ENCODE results near the gene NDUFAF4.
A peak's percentile ranks its signal among the peaks of the same experiment; 100 is the strongest.

Gene NDUFAF4

GRCh38 chr6:96897396-96898240, at the start of gene NDUFAF4:
NDUFAF4 (minus strand) TSS chr6:96897891; CDS start chr6:96897801, 90 bp downstream.
- Histone ChIP-seq H3K27me3 (ENCODE audit: control insufficient read depth in 1 of 2, insufficient read depth in 2 of 2, low read length in 2 of 2) (no peaks in the 10 kb centered on the region), H3K4me3 (ENCODE audit: low read depth in 1 of 2, low read length in 2 of 2) (peak within 1 kb of the TSS; percentile 75 to 92), H3K9ac (ENCODE audit: low read depth in 1 of 2, low read length in 2 of 2) (peak within 1 kb of the TSS; percentile 75 to 83), H3K4me1 (ENCODE audit: control insufficient read depth in 1 of 2, insufficient read depth in 2 of 2, low read length in 2 of 2) (peaks cover 21 to 29% of the 10 kb centered on the region in 2 donors), H3K27ac (ENCODE audit: low read depth, low read length) (peak within 1 kb of the TSS; percentile 85), H3K9me3 (ENCODE audit: control insufficient read depth in 1 of 2, low read length in 2 of 2) (no peaks in the 10 kb centered on the region), H3K36me3 (ENCODE audit: control insufficient read depth in 1 of 2, insufficient read depth in 2 of 2, low read length in 2 of 2) (peaks cover 5 to 24% of the 10 kb centered on the region in 2 donors)

DNA sequence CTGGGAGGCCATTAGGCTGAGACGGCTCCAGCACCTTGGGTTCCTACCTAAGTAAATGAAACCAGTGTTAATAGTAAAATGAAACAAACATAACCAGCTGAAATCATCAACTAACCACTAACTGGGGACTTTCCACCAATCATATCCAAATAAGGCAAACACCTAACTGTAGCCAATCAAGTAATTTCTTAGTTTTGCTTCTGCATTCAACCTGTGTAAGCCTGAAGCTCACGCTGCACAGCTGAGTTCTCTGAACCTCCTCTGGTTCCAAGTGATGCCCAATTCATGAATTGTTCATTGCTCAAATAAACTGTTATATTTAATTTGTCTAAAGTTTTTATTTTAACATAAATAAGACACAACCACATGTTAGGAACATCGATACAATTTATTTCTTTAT, 49.4 kb upstream of the NDUFAF4 start:
- Histone ChIP-seq H3K27ac (ENCODE audit: low read depth, low read length) (no peak overlapping the region), H3K9me3 (ENCODE audit: control insufficient read depth in 1 of 2, low read length in 2 of 2) (no peaks in the 10 kb centered on the region), H3K4me1 (ENCODE audit: control insufficient read depth in 1 of 2, insufficient read depth in 2 of 2, low read length in 2 of 2) (no peaks in the 10 kb centered on the region), H3K4me3 (ENCODE audit: low read depth in 1 of 2, low read length in 2 of 2) (no peak overlapping the region), H3K36me3 (ENCODE audit: control insufficient read depth in 1 of 2, insufficient read depth in 2 of 2, low read length in 2 of 2) (no peaks in the 10 kb centered on the region), H3K9ac (ENCODE audit: low read depth in 1 of 2, low read length in 2 of 2) (no peak overlapping the region), H3K27me3 (ENCODE audit: control insufficient read depth in 1 of 2, insufficient read depth in 2 of 2, low read length in 2 of 2) (no peaks in the 10 kb centered on the region)

GRCh38 chr6:96943555-96944215, 46.0 kb upstream of the NDUFAF4 start:
- Histone ChIP-seq H3K27ac (ENCODE audit: low read depth, low read length) (no peak overlapping the region), H3K4me3 (ENCODE audit: low read depth in 1 of 2, low read length in 2 of 2) (no peak overlapping the region), H3K9ac (ENCODE audit: low read depth in 1 of 2, low read length in 2 of 2) (no peak overlapping the region), H3K4me1 (ENCODE audit: control insufficient read depth in 1 of 2, insufficient read depth in 2 of 2, low read length in 2 of 2) (peaks cover 0 to 5% of the 10 kb centered on the region in 2 donors), H3K36me3 (ENCODE audit: control insufficient read depth in 1 of 2, insufficient read depth in 2 of 2, low read length in 2 of 2) (no peaks in the 10 kb centered on the region), H3K27me3 (ENCODE audit: control insufficient read depth in 1 of 2, insufficient read depth in 2 of 2, low read length in 2 of 2) (no peaks in the 10 kb centered on the region), H3K9me3 (ENCODE audit: control insufficient read depth in 1 of 2, low read length in 2 of 2) (no peaks in the 10 kb centered on the region)

GRCh38 chr6:96942676-96943075, 45.0 kb upstream of the NDUFAF4 start:
- Histone ChIP-seq H3K27ac (ENCODE audit: low read depth, low read length) (no peak overlapping the region), H3K27me3 (ENCODE audit: control insufficient read depth in 1 of 2, insufficient read depth in 2 of 2, low read length in 2 of 2) (no peaks in the 10 kb centered on the region), H3K9ac (ENCODE audit: low read depth in 1 of 2, low read length in 2 of 2) (no peak overlapping the region), H3K9me3 (ENCODE audit: control insufficient read depth in 1 of 2, low read length in 2 of 2) (no peaks in the 10 kb centered on the region), H3K4me1 (ENCODE audit: control insufficient read depth in 1 of 2, insufficient read depth in 2 of 2, low read length in 2 of 2) (peaks cover 0 to 5% of the 10 kb centered on the region in 2 donors), H3K4me3 (ENCODE audit: low read depth in 1 of 2, low read length in 2 of 2) (no peak overlapping the region), H3K36me3 (ENCODE audit: control insufficient read depth in 1 of 2, insufficient read depth in 2 of 2, low read length in 2 of 2) (no peaks in the 10 kb centered on the region)

DNA sequence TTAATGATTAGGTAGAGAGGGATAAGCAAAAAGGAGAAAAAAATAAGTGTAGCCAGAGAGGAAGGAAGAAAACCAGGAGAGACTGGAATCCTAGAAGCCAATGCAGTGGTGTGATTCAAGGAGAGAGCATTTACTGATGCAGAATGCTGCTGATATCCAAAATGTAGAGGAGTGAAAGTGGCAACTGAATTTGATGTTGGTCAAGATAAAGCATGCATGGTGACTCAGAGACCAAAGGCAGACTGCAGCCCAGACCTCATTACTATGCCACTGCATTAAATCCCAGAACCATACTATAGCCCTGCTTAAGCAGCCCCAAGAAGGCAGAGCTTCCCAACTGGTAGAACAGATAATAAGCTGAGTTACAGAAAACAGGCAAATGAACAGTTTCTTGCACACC, 42.6 kb upstream of the NDUFAF4 start:
- Histone ChIP-seq H3K4me3 (ENCODE audit: low read depth in 1 of 2, low read length in 2 of 2) (no peak overlapping the region), H3K27me3 (ENCODE audit: control insufficient read depth in 1 of 2, insufficient read depth in 2 of 2, low read length in 2 of 2) (no peaks in the 10 kb centered on the region), H3K4me1 (ENCODE audit: control insufficient read depth in 1 of 2, insufficient read depth in 2 of 2, low read length in 2 of 2) (peaks cover 0 to 5% of the 10 kb centered on the region in 2 donors), H3K9ac (ENCODE audit: low read depth in 1 of 2, low read length in 2 of 2) (no peak overlapping the region), H3K36me3 (ENCODE audit: control insufficient read depth in 1 of 2, insufficient read depth in 2 of 2, low read length in 2 of 2) (no peaks in the 10 kb centered on the region), H3K27ac (ENCODE audit: low read depth, low read length) (no peak overlapping the region), H3K9me3 (ENCODE audit: control insufficient read depth in 1 of 2, low read length in 2 of 2) (no peaks in the 10 kb centered on the region)

DNA sequence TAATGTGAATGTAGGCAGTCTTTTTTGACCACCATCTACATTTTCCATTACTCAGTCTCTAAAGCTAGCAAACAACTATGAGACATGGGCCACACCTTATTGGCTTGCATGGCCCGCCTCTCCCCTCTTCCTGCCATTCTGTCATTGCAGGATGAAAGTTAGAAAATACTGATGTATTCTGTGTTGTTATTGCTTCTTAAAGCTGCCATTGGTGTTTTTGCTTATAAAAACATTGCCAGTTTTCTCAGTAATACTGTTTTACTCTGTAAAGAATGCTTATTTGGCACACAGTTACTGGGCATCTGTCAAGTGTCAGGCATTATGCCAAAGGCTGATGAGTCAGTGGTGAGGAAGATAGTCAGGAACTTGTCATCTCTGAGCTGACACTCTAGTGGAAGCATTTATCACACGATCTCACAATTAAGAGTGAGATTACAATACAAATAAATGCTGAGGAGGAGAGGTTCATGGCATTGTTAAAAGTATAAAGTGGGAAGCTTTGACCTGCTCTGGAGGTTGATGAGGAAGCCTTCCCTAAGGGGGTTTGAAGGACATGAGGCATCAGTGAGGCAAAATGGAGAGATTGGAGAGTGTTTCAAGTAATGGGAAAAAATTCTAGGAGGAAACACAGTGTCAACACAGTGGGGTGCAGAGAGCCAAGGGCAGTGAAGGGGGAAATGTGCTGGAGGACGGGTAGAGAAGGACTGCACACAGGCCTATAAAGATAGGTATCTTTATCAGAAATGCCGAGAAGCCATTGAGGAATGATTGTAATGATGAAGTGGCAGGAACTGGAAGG, 41.5 kb upstream of the NDUFAF4 start:
- Histone ChIP-seq H3K9me3 (ENCODE audit: control insufficient read depth in 1 of 2, low read length in 2 of 2) (no peaks in the 10 kb centered on the region), H3K4me1 (ENCODE audit: control insufficient read depth in 1 of 2, insufficient read depth in 2 of 2, low read length in 2 of 2) (peaks cover 0 to 5% of the 10 kb centered on the region in 2 donors), H3K27ac (ENCODE audit: low read depth, low read length) (no peak overlapping the region)

DNA sequence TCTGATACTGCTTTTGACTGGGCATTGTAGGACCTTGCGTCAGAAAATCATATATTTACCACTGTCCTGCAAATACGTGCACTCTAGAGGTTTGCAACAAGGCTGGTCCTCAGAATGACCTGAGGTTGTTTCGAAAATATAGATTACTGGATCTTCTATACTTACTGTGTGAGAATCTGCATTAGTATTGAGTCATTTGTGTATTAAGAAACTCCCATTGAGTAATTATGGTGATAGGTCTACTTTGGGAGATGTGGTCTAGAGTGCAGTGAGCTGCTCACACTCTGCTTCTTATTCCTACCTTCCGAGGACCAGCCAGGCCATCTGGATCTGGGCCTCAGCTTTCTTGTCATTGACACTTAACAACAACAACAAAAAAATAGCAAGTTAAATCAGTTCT, 36.4 kb upstream of the NDUFAF4 start:
- Histone ChIP-seq H3K27ac (ENCODE audit: low read depth, low read length) (no peak overlapping the region), H3K36me3 (ENCODE audit: control insufficient read depth in 1 of 2, insufficient read depth in 2 of 2, low read length in 2 of 2) (no peaks in the 10 kb centered on the region), H3K4me3 (ENCODE audit: low read depth in 1 of 2, low read length in 2 of 2) (no peak overlapping the region), H3K27me3 (ENCODE audit: control insufficient read depth in 1 of 2, insufficient read depth in 2 of 2, low read length in 2 of 2) (no peaks in the 10 kb centered on the region), H3K9ac (ENCODE audit: low read depth in 1 of 2, low read length in 2 of 2) (no peak overlapping the region), H3K9me3 (ENCODE audit: control insufficient read depth in 1 of 2, low read length in 2 of 2) (no peaks in the 10 kb centered on the region), H3K4me1 (ENCODE audit: control insufficient read depth in 1 of 2, insufficient read depth in 2 of 2, low read length in 2 of 2) (no peaks in the 10 kb centered on the region)

More for the DNA sequence above, 41.5 kb upstream of the NDUFAF4 start:
- Histone ChIP-seq H3K4me3 (ENCODE audit: low read depth in 1 of 2, low read length in 2 of 2) (no peak overlapping the region), H3K9ac (ENCODE audit: low read depth in 1 of 2, low read length in 2 of 2) (no peak overlapping the region), H3K36me3 (ENCODE audit: control insufficient read depth in 1 of 2, insufficient read depth in 2 of 2, low read length in 2 of 2) (no peaks in the 10 kb centered on the region), H3K27me3 (ENCODE audit: control insufficient read depth in 1 of 2, insufficient read depth in 2 of 2, low read length in 2 of 2) (no peaks in the 10 kb centered on the region)

DNA sequence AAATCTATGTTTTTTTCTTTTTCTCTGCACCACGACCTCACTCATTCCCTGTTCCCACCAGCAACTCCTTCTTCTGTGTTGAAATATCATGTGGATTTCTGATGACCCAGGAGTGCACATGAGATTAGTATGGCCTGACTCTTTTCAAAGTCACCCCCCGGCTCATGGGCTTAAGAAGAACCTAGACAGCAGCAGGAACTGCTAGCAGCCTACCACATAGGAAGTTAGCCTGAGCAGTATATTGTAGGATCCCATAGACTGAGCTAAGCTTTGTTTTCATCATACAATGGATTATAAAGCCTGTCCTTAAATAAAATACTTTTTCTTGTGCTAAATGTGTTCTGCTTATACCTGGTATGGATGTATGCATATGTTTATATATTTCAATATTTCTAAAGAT, 33.5 kb upstream of the NDUFAF4 start:
- Histone ChIP-seq H3K9ac (ENCODE audit: low read depth in 1 of 2, low read length in 2 of 2) (no peak overlapping the region), H3K36me3 (ENCODE audit: control insufficient read depth in 1 of 2, insufficient read depth in 2 of 2, low read length in 2 of 2) (no peaks in the 10 kb centered on the region), H3K4me3 (ENCODE audit: low read depth in 1 of 2, low read length in 2 of 2) (no peak overlapping the region), H3K4me1 (ENCODE audit: control insufficient read depth in 1 of 2, insufficient read depth in 2 of 2, low read length in 2 of 2) (no peaks in the 10 kb centered on the region), H3K27me3 (ENCODE audit: control insufficient read depth in 1 of 2, insufficient read depth in 2 of 2, low read length in 2 of 2) (no peaks in the 10 kb centered on the region), H3K27ac (ENCODE audit: low read depth, low read length) (no peak overlapping the region), H3K9me3 (ENCODE audit: control insufficient read depth in 1 of 2, low read length in 2 of 2) (no peaks in the 10 kb centered on the region)

DNA sequence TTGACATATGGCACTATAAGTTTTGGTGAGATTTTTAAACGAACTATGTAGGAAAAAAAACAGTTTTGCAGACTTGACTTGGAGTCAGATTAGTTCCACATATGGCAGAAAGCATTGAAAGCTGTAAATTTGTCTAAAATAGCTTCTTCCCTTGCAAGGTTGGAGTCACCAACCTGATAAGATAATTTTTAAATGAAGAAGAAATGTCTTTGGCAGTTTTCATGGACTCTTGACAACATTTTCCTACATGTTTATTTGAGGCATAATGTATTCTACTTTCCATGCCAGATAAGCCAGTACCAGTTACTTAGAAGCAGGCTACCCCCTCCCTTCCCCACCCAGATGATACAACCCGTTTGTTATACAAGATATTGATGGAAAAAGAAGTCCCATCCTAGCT, 32.0 kb upstream of the NDUFAF4 start:
- H3K36me3 ChIP-seq (ENCODE audit: control insufficient read depth in 1 of 2, insufficient read depth in 2 of 2, low read length in 2 of 2) = no peaks in the 10 kb centered on the region
- H3K4me1 ChIP-seq (ENCODE audit: control insufficient read depth in 1 of 2, insufficient read depth in 2 of 2, low read length in 2 of 2) = peaks cover 0 to 8% of the 10 kb centered on the region in 2 donors
- H3K9me3 ChIP-seq (ENCODE audit: control insufficient read depth in 1 of 2, low read length in 2 of 2) = no peaks in the 10 kb centered on the region
- no peak overlapping the region for H3K9ac ChIP-seq (ENCODE audit: low read depth in 1 of 2, low read length in 2 of 2)
- no peaks in the 10 kb centered on the region for H3K27me3 ChIP-seq (ENCODE audit: control insufficient read depth in 1 of 2, insufficient read depth in 2 of 2, low read length in 2 of 2)
- H3K4me3 ChIP-seq (ENCODE audit: low read depth in 1 of 2, low read length in 2 of 2) = no peak overlapping the region
- H3K27ac ChIP-seq (ENCODE audit: low read depth, low read length) = no peak overlapping the region

- Histone ChIP-seq H3K4me3 (ENCODE audit: low read depth in 1 of 2, low read length in 2 of 2) (no peak overlapping the region), H3K27ac (ENCODE audit: low read depth, low read length) (no peak overlapping the region), H3K9ac (ENCODE audit: low read depth in 1 of 2, low read length in 2 of 2) (no peak overlapping the region), H3K27me3 (ENCODE audit: control insufficient read depth in 1 of 2, insufficient read depth in 2 of 2, low read length in 2 of 2) (no peaks in the 10 kb centered on the region), H3K4me1 (ENCODE audit: control insufficient read depth in 1 of 2, insufficient read depth in 2 of 2, low read length in 2 of 2) (peaks cover 0 to 15% of the 10 kb centered on the region in 2 donors), H3K36me3 (ENCODE audit: control insufficient read depth in 1 of 2, insufficient read depth in 2 of 2, low read length in 2 of 2) (no peaks in the 10 kb centered on the region), H3K9me3 (ENCODE audit: control insufficient read depth in 1 of 2, low read length in 2 of 2) (no peaks in the 10 kb centered on the region)
Measured at GRCh38 chr6:96927660-96928059, 30.0 kb upstream of the NDUFAF4 start.

Data from duodenal mucosa (tissue), 2 donors.